Ovary (tissue), 3 donors: ENCODE measurements around the gene SPAG4.

Experiments
- CTCF ChIP-seq, 3 donors: fragments of 450-650 bp in 2 of 3; fragments of 200-600 bp in 1 of 3; IDR thresholded peaks; one replicate each; pipeline versions ENCODE4 v1.5.1 to v1.8.0; 2016 to 2022; ENCODE audit warnings: antibody characterized with exemption in 3 of 3, mild to moderate bottlenecking in 1 of 3
- EP300 ChIP-seq: sonication (generic); formaldehyde crosslinking; IDR thresholded peaks from one replicate; pipeline ENCODE4 v1.6.1; 2017; ENCODE audit warnings: antibody characterized with exemption
- POLR2A ChIP-seq: fragments of 450-650 bp; IDR thresholded peaks from one replicate; pipeline ENCODE4 v1.6.1; 2017; ENCODE audit warnings: antibody characterized with exemption, mild to moderate bottlenecking, moderate library complexity
- donor health status: DM: no; HTN: no; CAD: no.

GRCh38 chr20:35643045-35643444 lies 27.4 kb downstream of the SPAG4 start:
- TF ChIP-seq CTCF (IDR thresholded peaks at IDR 0.05) (no peak), POLR2A (no peak), EP300 (no peak)
